A172 (cell line): ENCODE measurements around the gene TARBP2. TPM values are rescaled to one million over a fixed set of nuclear protein-coding genes. Genes with fewer than 3 reads are reported as not detected.
A peak's percentile ranks its signal among the peaks of the same experiment; 100 is the strongest.

Source experiments
- DNase-seq: peaks from one replicate; pipeline ENCODE4 v3.0.0-alpha.2; 2015; ENCODE audit warnings: low spot score
- total RNA-seq: library from RNA; depleted of rRNA; stranded (reverse); fragments of >200 nt; shearing (Covaris generic); gene quantifications from 2 replicates; pipeline ENCODE4 v1.2.3, GENCODE V29; 2014; rRNA removed

The TARBP2 gene, protein sequence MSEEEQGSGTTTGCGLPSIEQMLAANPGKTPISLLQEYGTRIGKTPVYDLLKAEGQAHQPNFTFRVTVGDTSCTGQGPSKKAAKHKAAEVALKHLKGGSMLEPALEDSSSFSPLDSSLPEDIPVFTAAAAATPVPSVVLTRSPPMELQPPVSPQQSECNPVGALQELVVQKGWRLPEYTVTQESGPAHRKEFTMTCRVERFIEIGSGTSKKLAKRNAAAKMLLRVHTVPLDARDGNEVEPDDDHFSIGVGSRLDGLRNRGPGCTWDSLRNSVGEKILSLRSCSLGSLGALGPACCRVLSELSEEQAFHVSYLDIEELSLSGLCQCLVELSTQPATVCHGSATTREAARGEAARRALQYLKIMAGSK
- total RNA-seq = 53.2 and 60.0 TPM in 2 replicates

DNA sequence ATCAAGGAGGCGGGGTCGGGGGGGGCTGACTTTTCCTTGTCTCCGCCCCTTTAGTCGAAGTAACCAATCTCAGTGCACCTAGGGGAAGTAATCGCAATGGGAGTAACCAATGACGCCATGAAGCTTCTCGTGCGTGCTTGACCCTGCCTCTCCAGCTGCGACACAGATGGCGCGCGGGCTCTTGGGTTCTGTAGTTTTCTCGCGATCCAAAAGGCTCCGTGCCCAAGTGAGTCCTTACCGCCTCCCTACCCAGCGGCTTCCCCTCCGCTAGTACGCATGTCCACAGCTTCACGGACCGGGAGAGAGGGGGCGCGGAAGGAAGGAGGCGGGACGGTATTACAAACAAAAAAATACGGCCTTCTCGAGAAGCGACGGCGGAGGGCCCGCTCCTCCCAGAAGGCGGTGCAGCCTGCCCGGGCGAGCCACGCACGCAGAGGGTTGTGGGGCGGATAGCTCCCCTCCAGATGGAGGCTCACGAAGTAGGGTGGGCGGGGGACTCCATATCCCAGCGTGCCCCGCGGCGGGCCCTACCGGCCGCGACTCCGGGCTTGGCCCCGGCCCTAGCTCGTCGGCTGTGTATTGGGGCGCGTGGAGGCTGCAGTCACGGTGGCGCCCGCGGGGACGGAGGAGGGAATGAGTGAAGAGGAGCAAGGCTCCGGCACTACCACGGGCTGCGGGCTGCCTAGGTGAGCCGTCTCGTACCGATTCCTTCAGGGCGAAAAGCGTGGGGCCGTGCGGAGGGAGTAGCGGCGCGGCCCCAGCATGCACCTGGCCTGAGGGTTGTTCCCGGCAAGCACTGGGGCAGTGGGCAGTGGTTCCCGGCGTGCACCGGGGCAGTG, at the start of gene TARBP2:
Gene TARBP2 (plus strand): TSS at position 508 of the 839 bp plus-strand sequence. CDS start 126 bp downstream, at position 634.
- peak; percentile 100 for DNase-seq

DNA sequence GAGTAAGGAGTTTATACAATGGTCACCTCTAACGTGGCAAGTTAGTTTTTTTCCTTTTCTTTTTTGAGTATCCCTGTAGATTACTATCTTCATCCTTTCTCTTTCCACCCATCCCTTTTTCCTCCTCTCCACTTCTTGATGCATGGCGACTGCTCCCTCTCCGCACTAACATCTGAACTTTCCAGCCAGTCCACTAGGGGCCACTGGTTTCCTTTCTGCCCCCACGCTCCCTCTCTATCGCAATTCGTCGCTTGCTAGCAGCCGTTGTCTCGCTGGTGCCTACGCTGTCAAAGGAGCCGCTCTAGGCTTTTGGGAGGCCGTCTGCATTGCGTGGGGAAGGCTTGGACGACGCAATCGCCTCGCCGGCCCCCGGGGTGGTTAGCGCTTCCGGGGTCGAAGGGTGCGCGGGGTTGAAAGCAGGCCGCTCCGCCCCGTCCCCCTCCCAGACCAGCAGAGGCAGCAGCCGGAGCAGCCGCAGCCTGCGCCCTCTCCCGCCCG, 49.4 kb upstream of the TARBP2 start, which contains the start of gene PCBP2:
Gene PCBP2 (plus strand): TSS at position 442 of the 498 bp plus-strand sequence. CDS start 2,699 bp downstream, outside the sequence.
- DNase-seq = peak; percentile 98

DNA sequence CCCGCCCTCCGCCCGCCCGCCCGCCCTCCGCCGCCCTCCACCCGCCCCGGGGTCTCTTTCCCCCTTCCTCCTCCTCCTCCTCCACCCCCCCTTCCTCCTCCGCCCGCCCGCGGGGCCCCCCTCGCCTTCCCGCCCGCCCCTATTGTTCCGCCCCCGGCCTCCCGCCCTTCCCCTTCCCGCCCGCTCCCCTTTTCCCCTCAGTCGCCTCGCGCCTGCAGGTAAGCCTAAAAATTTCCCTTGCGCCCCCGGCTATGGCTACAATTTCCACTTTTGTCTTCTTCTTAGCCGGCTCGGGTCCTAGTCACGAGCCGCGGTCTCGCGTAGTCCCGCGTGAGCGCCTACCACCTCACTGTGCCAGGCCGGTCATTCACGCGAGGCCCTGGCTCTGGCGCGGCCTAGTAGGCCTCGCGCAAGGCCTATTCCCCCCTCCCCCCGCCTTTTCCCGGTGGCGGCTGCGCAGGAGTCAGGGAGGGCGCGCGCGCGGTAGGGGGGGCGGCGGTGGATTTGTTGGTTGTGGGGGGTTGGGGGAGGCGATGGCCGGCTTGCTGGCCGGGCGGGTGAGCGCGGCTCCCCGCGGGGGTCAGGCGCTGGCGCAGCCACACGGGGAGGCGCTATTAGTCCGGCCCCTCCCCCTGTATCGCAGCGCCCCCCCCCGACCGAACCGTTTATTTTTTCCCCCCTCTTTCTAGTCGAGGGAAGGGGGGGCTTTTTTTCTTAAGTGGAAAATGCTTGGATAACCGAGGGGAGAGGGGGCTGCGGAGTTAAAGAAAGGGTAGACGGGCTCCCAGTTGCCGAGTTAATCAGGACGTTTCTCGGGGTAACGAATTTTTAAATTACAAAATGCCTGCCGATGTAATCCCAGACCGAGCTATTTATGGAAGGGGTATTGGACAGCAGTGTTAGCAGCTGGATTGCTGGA, 48.7 kb upstream of the TARBP2 start:
- peak; percentile 78 for DNase-seq

DNA sequence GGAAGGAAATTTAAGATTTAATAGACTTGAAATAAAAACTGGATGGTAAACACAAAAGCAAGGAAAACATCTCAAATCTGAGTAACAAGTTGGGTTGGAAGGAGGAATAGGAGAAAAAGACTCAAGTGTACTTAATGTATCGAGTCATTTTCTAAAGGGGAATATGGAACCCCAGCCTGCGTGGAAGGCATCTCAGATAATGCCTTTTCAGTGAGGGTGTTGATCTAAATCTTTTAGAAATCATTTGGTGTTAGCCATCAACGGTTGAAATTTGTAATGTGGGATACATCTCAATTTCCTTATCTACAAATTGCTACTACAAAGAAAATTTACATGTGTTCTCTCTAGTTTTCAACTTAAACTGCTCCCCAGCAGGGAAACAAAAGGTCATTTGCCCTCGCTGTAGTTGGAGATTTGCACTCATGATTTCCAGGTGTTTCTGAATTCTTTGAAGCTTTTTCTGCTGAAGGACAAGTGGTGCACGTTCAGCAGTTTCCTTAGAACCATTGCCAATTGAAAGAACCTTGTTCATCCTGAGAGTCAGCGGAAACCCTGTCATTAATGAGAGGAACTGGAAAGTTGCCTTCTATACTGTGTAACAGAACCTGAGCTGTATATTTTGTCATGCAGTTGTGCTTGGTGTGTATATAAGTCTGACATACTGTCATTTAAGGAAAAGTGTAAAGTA, 47.0 kb upstream of the TARBP2 start:
- DNase-seq = no peak

DNA sequence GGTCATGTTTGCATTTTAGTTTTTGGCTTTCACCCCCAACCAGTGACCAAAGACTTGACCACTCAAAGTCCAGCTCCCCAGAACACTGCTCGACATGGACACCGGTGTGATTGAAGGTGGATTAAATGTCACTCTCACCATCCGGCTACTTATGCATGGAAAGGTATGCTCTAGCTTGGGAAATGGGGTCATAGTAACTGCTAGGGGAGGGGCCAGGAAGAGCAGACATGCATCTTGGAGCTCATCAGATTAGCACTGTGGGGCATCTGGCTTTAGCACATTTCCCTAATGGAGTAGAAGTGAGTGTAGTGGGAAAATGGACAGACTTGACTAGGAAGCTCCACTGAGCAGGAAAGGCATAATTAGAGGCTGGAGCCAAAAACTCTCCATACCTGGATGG, 46.4 kb upstream of the TARBP2 start:
- no peak for DNase-seq

DNA sequence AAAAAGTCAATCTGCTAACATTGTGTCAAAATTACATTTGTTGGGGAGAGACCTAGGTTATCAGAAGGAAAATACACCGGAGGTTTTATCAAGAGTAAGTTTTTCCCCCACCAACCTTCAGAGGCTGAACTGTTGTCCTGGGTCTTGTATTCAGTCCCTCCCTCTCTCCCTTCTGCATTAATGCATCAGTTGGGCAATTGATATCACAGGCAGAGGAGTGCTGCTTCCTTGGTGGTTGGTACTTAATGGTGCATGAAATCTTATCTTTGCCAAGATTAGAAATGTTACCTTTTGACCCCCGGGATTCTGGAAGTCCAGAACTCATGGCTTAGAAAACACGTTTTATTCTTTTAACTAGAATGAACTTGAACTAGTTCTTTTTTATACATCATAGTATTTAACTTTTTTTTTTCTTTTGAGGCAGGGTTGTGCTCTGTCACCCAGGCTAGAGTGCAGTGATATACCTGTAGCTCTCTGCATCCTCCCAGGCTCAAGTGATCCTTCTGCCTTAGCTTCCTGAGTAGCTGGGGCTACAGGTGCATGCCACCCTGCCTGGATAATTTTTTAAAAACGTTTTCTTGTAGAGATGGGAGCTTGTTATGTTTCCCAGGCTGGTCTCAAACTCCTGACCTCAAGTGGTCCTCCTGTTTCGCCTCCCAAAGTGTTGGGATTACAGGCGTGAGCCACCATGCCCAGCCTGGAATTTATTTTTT, 44.3 kb upstream of the TARBP2 start:
- DNase-seq = no peak

DNA sequence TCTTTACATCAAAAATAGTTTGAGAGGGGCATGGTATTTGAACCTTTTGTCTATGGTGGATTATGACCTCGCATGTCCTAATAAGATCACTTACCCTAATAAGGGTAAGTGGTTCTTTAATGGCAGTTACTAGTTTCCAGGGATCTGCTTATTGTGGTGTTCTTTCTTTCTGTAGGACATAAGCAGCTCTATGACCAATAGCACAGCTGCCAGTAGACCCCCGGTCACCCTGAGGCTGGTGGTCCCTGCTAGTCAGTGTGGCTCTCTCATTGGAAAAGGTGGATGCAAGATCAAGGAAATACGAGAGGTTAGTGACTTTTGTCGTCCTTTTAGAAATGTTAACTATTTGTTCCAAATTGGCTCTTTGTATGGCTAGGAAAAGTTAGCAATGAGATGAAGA, 42.0 kb upstream of the TARBP2 start:
- no peak for DNase-seq

DNA sequence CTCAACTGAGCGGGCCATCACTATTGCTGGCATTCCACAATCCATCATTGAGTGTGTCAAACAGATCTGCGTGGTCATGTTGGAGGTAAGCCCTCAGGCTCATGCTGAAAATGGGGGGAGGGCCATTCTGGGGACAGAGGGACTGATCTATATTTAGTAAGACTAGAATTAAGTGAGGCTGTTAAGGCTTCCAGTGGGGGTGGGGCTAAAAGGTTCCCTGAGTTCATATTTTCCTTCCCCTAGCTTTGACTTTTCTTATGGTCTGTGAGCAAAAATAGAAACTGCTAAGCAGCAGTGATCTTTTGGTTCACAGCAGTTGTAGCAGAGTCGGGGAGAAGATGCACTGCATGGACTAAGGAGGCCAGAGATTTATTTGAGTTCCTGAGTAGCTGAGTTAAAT, 40.0 kb upstream of the TARBP2 start:
- DNase-seq = no peak

DNA sequence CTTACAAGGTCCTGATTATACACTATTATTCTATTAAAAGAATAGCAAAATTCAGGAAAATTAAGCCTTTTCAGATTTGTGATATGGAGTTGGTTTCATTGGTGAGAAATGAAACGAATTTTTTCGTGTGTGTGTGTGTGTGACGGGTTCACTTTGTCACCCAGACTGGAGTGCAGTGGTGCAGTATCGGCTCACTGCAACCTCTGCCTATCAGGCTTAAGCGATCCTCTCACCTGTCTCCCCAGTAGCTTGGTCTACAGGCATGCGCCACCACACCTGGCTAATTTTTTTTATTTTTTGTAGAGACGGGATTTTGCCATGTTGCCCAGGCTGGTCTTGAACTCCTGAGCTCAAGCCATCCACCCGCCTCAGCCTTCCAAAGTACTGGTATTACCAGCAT, 39.5 kb upstream of the TARBP2 start:
- no peak for DNase-seq

DNA sequence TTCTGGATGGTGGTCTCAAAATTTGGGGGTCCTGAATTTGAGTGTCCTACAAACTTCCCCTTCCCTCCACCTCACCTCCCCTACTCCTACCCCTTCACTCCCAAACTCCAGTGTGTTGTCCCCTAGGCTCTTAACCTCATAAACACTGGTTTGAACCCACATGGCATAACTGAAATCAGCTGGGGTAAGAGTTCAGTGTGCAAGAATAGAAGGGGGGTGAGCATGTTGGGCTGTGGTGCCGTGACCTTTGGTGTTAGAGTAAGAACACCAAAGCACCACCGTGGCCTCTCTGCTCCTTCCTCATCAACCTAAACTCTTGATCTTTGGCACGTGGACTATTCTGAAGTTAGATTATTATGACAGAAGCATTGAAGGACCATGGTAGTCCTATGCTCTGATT, 38.1 kb upstream of the TARBP2 start:
- no peak for DNase-seq

DNA sequence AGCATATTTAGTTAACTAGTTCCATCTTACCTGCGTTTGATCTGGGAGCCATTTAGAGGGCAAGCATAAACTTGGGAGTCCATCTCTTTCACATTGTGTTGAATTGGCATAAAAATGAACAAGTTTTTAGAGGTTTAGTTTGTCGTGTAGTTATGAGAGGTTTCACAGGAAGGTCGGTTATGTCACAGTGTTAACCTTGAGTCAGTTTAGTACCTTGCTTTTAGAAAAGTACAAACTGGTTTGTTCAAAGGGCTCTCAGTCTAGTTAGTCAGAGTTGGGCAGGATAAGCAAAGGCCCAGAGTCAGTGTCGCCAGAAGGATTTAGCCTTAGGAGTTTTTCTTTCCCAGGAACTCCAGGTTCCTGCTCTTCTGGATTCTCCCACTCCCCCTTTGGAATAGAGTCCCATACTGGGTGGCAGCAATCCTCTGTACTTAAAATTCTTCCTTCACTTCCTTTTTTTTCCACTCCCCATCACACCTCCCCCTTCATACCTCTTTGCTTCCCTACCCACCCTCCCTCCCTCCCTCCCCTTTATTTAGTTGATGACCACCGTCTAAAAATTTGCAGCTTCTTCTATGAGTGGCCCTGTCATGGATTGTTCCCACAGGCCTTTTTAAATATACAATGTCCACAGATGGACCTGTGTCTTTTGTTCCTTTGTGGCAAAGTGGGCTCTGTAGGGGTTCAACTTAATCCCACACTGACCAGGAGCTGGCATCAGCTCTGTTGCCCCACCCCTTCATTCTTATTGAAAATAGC, 37.1 kb upstream of the TARBP2 start:
- no peak for DNase-seq

DNA sequence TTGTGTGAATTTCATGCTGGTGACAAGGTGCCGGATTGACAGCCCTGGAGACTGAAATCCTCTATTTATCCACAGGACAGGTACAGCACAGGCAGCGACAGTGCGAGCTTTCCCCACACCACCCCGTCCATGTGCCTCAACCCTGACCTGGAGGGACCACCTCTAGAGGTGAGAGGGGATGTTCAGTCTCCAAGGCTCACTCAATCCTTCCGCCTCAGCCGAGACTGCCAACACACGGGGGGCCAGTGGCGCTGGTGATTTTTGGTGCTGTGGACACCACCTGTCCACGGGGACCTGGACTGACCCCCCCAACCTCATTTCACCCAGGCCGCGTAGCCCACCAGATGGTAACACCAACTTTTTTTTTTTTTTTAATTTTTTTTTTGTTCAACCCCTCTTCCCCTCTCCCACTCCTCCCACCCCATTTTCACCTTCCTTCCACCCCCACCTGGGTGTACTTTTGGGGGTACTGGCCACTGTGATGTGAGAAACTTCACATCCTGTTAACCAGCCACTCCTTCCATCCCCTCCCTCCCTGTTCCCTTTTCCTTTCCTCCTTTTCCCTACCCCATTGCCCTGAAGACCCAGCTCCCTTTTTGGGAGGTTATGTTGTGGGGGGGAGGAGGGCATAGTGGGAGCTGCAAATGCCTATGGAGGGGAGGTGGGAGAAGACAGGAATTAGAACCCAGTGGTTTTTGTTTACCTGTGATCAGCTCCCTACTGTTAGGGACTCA, 36.2 kb upstream of the TARBP2 start:
- DNase-seq = no peak

DNA sequence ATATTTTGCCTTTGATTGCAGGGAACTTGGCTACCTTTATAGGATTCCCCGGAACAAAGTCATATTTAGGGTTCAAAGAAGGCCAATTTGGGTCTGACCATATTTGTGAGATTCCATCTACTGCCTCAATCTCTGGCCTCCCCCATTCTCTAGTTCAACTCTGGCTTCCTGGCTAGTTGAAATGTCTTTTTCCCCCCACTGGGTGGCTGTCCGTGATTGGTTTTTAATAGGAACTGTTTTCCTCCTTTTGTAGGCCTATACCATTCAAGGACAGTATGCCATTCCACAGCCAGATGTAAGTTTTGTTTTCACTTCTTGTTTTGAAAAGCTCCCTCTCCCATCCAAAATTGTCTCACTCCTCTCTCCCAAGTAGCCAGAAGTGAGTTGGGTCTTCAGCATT, 35.4 kb upstream of the TARBP2 start:
- no peak for DNase-seq

DNA sequence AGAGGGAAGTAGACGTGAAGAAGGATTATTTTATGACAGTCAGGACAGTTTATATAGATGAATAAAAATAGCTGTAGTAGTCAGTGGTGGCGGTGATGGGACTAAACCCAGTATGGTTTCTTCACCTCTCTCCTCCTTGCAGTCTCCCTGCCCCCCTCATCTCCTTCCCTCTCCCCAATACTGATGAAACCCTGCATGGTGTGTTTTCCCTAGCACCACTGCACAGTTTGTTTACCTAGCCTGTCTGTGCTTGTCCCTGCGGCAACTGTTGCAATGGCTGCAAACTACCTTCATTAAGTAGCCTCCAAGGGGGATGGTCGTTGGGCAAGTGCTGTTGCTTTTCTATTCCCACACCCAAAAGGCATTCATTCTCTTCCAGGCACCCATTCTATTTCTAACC, 34.4 kb upstream of the TARBP2 start:
- no peak for DNase-seq

DNA sequence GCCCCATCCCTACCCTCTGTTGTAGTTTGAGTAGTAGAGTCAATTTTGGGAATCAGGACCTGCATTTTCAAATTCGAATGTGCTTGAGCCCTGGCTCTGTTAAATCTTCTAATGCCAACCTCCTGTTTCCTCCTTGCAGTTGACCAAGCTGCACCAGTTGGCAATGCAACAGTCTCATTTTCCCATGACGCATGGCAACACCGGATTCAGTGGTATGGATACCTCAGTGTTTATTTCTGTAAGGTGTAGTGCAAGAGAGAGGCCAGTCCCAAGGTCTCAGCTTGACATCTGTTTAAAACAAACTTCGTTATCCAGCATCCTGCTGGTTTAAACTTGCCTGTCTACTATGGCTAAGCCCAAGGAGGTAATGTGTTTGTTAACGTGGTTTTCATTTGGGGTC, 34.0 kb upstream of the TARBP2 start:
- DNase-seq = no peak

DNA sequence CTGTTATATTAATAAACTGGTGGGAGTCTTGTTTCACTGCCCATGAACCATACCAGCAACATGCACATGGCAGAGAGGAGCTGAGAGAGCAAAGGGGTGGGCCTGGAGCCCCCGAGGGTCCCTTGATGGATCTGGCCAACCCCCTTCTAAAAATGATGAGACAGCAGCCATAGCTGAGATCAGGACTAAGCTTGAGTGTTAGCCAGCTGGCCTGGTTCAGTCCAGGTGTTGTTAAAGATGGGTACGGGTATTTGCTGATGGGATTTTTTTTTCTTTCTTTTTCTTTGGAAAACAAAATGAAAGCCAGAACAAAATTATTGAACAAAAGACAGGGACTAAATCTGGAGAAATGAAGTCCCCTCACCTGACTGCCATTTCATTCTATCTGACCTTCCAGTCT, 33.2 kb upstream of the TARBP2 start:
- DNase-seq = no peak

DNA sequence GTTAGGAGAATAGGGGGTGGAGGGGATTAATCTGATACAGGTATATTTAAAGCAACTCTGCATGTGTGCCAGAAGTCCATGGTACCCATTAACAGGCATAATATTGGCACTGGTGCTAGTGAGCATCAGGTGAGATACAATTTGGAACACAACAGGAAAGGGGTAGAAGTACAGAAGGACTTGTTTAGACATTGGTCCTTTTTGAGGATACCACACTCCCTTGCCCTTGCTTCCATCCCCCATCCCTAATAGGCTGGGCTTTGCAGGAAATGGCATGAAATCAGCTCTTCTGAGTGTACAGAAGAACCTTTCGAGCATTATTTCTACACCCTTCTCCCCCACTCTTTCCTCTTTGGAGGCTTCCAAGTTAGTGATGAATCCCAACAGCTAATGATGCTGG, 32.8 kb upstream of the TARBP2 start:
- no peak for DNase-seq

DNA sequence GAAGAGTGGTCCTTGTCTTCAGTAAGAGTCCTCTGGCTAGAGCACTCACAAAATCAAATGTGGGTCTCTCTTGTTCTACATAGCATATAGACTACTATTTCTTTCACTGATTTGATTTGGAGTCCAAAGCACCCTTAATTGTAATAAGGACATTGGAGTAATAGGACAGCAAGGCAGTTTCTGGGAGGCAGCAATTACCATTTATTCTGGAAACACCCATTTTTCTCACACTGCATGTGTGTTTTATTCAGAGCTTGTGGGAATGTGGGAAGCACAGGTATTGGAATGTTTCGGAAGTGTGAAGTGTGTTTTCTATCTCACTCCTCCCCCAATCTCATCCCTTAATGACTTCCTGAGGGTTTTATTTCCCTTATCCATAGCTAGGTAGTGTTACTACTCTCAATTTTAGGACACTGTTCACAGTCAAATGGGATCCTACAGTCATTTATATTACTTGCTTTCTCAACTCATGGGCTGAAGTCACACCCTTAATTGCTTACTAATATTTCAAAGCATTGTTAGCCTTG, 29.0 kb upstream of the TARBP2 start:
- no peak for DNase-seq

DNA sequence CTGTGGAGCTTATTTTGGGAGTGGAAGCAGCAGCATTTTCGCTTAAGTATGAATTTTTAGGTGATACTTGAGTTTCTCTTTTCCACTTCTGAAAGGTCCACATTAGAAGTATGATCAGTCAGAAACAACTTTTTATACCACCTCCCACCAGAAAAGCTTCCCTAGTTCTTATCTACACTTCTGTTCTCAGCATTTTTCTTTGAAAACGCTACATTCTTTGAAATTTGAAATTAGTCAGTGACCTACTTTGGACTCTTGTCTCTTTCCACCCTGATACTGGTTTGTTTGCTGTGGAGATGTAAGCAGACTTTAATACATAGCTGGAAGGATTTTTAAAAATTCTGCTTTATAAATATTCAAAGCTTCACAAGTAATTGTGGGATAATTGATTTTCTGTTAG, 27.0 kb upstream of the TARBP2 start:
- DNase-seq = no peak
